GM10248 (cell line): ENCODE data around the gene ALDH4A1.

Experiments used
- CTCF ChIA-PET: fragments of 300-600 bp; sonication (Branson Sonifier 250); formaldehyde crosslinking; extraction: SDS; loops from one replicate; lab custom pipeline; 2021; ENCODE audit warnings: antibody characterized with exemption; lab: Yijun Ruan, JAX
- POLR2A ChIA-PET: fragments of 350-650 bp; sonication (Branson Sonifier 250); formaldehyde crosslinking; extraction: SDS; loops from one replicate; lab custom pipeline; 2020; ENCODE audit warnings: antibody characterized with exemption; lab: Yijun Ruan, JAX
- DNase-seq: peaks from one replicate; pipeline ENCODE4 v3.0.0; 2012; ENCODE audit errors: extremely low spot score
- TF ChIP-seq, protein P1 (sequence below): IDR thresholded peaks from 2 replicates; pipeline ENCODE4 v1.5.1; 2012; ENCODE audit warnings: mild to moderate bottlenecking, low read depth; ENCODE audit errors: extremely low read depth, missing control alignments, control extremely low read depth

ALDH4A1 gene

DNA sequence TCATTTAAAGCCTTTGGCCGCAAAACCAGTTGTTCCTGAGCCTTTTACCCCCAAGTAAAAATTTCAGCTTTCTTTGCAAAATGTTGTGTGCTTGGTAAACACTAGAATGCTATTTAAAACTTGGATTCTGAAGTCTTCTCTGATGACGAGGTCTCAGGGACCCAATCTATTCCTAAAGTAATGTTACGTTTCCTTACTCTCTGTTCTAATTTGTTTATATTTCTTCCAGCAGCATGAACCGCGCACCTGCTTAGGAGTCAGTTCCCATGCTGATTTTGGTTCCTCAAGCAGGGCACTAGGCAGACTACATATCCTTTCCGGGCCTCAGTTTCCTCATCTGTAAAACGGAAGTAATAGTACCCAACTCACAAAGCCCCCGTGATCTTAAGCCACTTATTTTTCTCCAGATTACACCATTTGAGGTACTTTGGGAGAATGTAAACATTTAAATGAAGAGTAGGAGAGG lies 969 bp upstream of the ALDH4A1 start:
- CTCF ChIA-PET: interaction anchor here (1.0 to 5.6 kb wide), 11 partner anchors 10 to 339 kb away, joined by 3 to 47 read pairs (median 4); partner anchors contain the start of gene IFFO2
- DNase-seq: no peak
- TF ChIP-seq, protein P1, sequence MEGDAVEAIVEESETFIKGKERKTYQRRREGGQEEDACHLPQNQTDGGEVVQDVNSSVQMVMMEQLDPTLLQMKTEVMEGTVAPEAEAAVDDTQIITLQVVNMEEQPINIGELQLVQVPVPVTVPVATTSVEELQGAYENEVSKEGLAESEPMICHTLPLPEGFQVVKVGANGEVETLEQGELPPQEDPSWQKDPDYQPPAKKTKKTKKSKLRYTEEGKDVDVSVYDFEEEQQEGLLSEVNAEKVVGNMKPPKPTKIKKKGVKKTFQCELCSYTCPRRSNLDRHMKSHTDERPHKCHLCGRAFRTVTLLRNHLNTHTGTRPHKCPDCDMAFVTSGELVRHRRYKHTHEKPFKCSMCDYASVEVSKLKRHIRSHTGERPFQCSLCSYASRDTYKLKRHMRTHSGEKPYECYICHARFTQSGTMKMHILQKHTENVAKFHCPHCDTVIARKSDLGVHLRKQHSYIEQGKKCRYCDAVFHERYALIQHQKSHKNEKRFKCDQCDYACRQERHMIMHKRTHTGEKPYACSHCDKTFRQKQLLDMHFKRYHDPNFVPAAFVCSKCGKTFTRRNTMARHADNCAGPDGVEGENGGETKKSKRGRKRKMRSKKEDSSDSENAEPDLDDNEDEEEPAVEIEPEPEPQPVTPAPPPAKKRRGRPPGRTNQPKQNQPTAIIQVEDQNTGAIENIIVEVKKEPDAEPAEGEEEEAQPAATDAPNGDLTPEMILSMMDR: no peak
- POLR2A ChIA-PET: interaction anchor here (1.4 kb wide), 1 partner anchor 53 kb away, joined by 3 read pairs; the partner anchor contains the start of gene IFFO2

DNA sequence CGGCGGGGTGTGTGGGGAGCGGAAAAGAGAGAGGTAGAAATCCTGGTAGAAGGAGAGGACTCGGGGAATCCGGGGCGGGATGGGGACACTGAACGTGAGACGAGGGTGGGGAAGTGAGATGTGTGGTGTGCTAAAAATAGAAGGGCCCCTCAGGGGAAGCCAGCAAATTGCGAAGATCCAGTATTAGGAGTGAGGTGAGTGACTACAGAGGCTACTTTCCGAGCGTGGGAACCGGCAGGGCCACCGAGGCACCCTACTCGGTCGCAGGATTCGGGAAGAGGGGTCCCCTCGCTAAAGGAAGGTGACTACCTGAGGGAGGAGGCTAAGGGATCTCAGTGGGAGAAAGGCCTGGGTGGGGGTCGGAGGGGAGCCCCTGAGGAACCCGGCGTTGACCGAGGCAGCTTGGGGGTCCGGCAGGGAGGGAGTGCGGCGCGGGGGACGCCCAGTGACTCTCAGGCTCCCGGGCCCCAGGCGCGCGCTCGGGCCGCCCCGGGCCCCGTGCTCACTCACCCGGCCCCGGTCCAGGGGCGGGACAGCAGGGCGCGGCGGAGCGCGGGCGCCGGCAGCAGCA lies 318 bp downstream of the ALDH4A1 start:
- ChIA-PET CTCF (interaction anchor here (1.1 to 5.6 kb wide), 8 partner anchors 11 to 340 kb away, joined by 3 to 47 read pairs (median 4); partner anchors contain the start of gene IFFO2), POLR2A (interaction anchor here (1.4 kb wide), 1 partner anchor 54 kb away, joined by 3 read pairs; the partner anchor contains the start of gene IFFO2)
- DNase-seq: no peak
- TF ChIP-seq, protein P1: no peak

DNA sequence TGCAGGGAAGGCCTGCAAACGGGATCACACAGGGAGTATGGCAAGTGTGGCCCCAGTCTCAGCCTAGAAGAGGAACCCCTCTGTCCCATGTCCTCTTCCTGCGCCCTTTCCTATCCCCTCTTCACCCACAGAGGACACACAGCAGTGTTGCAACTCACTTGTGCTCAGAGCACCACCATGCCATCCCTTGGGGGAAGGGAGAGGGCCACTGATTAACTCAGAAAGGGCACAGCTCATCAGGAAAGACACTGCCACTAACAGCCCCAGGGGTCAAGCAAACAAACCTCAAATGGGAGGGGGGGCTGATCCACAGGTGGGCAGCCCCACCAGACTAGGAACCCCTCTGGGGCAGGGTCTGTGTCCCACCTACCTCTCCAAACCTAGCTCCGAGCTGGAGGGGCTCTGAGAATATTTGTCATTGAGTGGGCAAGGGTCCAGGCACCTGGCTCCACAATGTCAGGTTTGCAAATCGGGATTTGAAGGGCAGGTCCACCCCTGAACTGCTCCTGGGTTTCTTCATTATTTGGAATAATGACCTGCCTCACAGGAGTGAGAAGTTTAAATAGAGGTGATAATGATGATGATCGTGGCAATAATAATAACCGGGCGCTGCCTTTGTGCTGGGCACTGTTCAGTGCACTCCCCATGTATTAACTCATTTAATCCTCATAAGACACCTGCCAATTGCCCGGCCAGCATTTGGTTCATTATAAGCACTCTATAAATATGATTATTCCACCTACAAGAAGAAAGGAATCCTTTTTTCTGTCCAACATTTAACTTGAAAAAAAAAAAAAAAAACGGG lies 1.0 kb downstream of the ALDH4A1 start:
- ChIA-PET CTCF (interaction anchor here (3.3 to 5.6 kb wide), 2 partner anchors 12 to 17 kb away, joined by 18 to 47 read pairs; no protein-coding TSS in a partner anchor), POLR2A (no interaction called here)
- DNase-seq: no peak
- TF ChIP-seq, protein P1: no peak

DNA sequence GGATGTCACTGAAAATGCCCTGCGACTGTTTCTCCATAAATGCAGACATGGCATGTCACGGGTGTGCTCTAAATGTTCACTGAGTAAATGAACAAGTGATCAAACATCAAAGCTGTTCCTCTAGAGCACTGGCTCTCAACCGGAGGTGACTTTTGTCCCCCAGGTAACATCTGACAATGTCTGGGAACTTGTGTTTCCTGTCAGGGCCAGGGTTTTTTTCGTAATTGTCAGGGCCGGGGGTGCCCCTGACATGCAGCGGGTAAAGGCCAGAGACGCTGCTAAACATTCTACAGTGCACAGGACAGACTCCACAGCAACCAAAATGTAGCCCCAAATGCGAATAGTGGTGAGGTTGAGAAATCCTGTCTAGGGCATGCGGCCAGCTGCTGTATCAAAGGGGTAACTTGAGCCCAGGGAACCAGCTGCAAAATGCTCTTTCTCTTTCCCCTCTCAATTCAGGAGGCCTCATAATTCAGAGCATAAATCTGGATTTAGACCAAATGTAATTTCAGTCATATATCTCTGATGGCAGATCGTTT lies 2.0 kb downstream of the ALDH4A1 start:
- TF ChIP-seq, protein P1: no peak
- ChIA-PET CTCF (interaction anchor here (3.2 to 9.0 kb wide), 4 partner anchors 13 to 16 kb away, joined by 18 to 89 read pairs (median 32); no protein-coding TSS in a partner anchor), POLR2A (no interaction called here)
- DNase-seq: no peak

GRCh38 chr1:18899363-18900049 lies 2.8 kb downstream of the ALDH4A1 start:
- ChIA-PET CTCF (interaction anchor here (3.2 to 9.0 kb wide), 2 partner anchors 13 to 14 kb away, joined by 18 to 89 read pairs; no protein-coding TSS in a partner anchor), POLR2A (no interaction called here)
- no peak for DNase-seq
- TF ChIP-seq, protein P1: no peak

DNA sequence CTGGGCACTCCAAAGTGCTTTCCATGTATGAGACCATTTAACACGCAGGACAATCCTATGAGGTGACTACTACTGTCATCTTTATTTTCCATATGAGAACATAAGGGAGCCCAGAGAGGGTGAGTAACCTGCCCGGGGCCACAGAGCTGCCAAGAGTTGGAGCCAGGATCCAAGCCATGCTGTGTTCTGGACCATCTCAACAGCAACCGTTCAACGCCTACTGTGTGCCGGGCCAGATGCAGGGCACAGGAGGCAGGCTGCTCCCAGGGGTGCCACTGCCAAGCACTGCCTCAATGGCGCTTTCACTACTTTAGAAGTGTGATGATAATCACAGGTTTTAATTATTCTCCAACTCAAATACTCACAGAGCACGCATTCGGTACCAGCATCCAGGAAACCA lies 3.8 kb downstream of the ALDH4A1 start:
- TF ChIP-seq, protein P1: no peak
- DNase-seq: no peak
- ChIA-PET POLR2A (no interaction called here), CTCF (interaction anchor here (1.6 to 9.0 kb wide), 4 partner anchors 8 to 47 kb away, joined by 3 to 89 read pairs (median 18); no protein-coding TSS in a partner anchor)
